ENCODE data around the gene RNF125. TPM values are rescaled to one million over a fixed set of nuclear protein-coding genes. Genes with fewer than 3 reads are reported as not detected.

RNF125 gene
- total RNA-seq, 2 donors from 2014 or later: 8.4 to 13.9 TPM

- Histone ChIP-seq H3K4me1 (peaks cover 10% of the 10 kb centered on the region), H3K27ac (peak overlapping the region; percentile 99), H3K27me3 (no peaks in the 10 kb centered on the region), H3K9me3 (no peaks in the 10 kb centered on the region), H3K9ac (ENCODE audit: low read depth in 2 of 2, low read length in 2 of 2) (peak overlapping the region; percentile 89 to 93), H3K4me3 (peak overlapping the region; percentile 91), H3K36me3 (no peaks in the 10 kb centered on the region)
- intact Hi-C loops (cut with DNase I): loop anchor here (10.0 kb wide), 1 partner anchor 148 kb away; the partner anchor contains the start of gene TRAPPC8
- DNase-seq: peak; percentile 100
- TF ChIP-seq CTCF (IDR thresholded peaks at IDR 0.05): no peak
These were observed 73.9 kb downstream of the RNF125 start for GRCh38 chr18:32092422-32093101.

GRCh38 chr18:32093102-32093511, 74.5 kb downstream of the RNF125 start:
- peak overlapping the region; percentile 99 for H3K27ac ChIP-seq
- DNase-seq: peak; percentile 53
- no peaks in the 10 kb centered on the region for H3K27me3 ChIP-seq
- peak overlapping the region; percentile 91 for H3K4me3 ChIP-seq
- intact Hi-C loops (cut with DNase I): loop anchor here (10.0 kb wide), 1 partner anchor 148 kb away; the partner anchor contains the start of gene TRAPPC8
- peaks cover 10% of the 10 kb centered on the region for H3K4me1 ChIP-seq
- H3K36me3 ChIP-seq: no peaks in the 10 kb centered on the region
- TF ChIP-seq CTCF (IDR thresholded peaks at IDR 0.05): no peak
- H3K9ac ChIP-seq (ENCODE audit: low read depth in 2 of 2, low read length in 2 of 2): peak overlapping the region; percentile 89 to 93
- no peaks in the 10 kb centered on the region for H3K9me3 ChIP-seq

GRCh38 chr18:32093523-32093922, 74.9 kb downstream of the RNF125 start:
- no peak for TF ChIP-seq CTCF (IDR thresholded peaks at IDR 0.05)

GRCh38 chr18:32095192-32095899, 76.7 kb downstream of the RNF125 start:
- H3K9ac ChIP-seq (ENCODE audit: low read depth in 2 of 2, low read length in 2 of 2): no peak overlapping the region
- H3K36me3 ChIP-seq: no peaks in the 10 kb centered on the region
- H3K27me3 ChIP-seq: no peaks in the 10 kb centered on the region
- no peak overlapping the region for H3K4me3 ChIP-seq
- TF ChIP-seq CTCF (IDR thresholded peaks at IDR 0.05): no peak
- intact Hi-C loops (cut with DNase I): loop anchor here (10.0 kb wide), 1 partner anchor 151 kb away; the partner anchor contains the start of gene TRAPPC8
- no peak overlapping the region for H3K27ac ChIP-seq
- no peak for DNase-seq
- H3K9me3 ChIP-seq: no peaks in the 10 kb centered on the region
- H3K4me1 ChIP-seq: peaks cover 10% of the 10 kb centered on the region

More at GRCh38 chr18:32093523-32093922, 74.9 kb downstream of the RNF125 start:
- peak; percentile 55 for DNase-seq
- peak overlapping the region; percentile 89 to 93 for H3K9ac ChIP-seq (ENCODE audit: low read depth in 2 of 2, low read length in 2 of 2)
- peaks cover 10% of the 10 kb centered on the region for H3K4me1 ChIP-seq
- no peaks in the 10 kb centered on the region for H3K9me3 ChIP-seq
- H3K36me3 ChIP-seq: no peaks in the 10 kb centered on the region
- peak overlapping the region; percentile 99 for H3K27ac ChIP-seq
- intact Hi-C loops (cut with DNase I): loop anchor here (10.0 kb wide), 1 partner anchor 149 kb away; the partner anchor contains the start of gene TRAPPC8
- H3K27me3 ChIP-seq: no peaks in the 10 kb centered on the region
- H3K4me3 ChIP-seq: peak overlapping the region; percentile 91

GRCh38 chr18:32095900-32096229, 77.2 kb downstream of the RNF125 start:
- intact Hi-C loops (cut with DNase I): loop anchor here (10.0 kb wide), 1 partner anchor 151 kb away; the partner anchor contains the start of gene TRAPPC8
- H3K27ac ChIP-seq: no peak overlapping the region
- H3K4me3 ChIP-seq: no peak overlapping the region
- no peaks in the 10 kb centered on the region for H3K27me3 ChIP-seq
- peaks cover 10% of the 10 kb centered on the region for H3K4me1 ChIP-seq
- H3K9ac ChIP-seq (ENCODE audit: low read depth in 2 of 2, low read length in 2 of 2): no peak overlapping the region
- no peaks in the 10 kb centered on the region for H3K36me3 ChIP-seq
- TF ChIP-seq CTCF (IDR thresholded peaks at IDR 0.05): no peak
- no peaks in the 10 kb centered on the region for H3K9me3 ChIP-seq
- DNase-seq: no peak
